Hepatocyte (in vitro differentiated cells): ENCODE results near the gene NLRP12.

ENCODE experiments used
- CTCF ChIP-seq: fragments of 200-600 bp; sonication (generic); IDR thresholded peaks from 2 replicates; pipeline ENCODE4 v1.5.1; 2016; ENCODE audit warnings: antibody characterized with exemption, mild to moderate bottlenecking; ENCODE audit not compliant: poor library complexity
- EZH2 ChIP-seq: fragments of 200-600 bp; sonication (generic); IDR thresholded peaks from 2 replicates; pipeline ENCODE4 v1.6.1; 2016; ENCODE audit warnings: antibody characterized with exemption, mild to moderate bottlenecking, borderline replicate concordance
- EZH2phosphoT487 ChIP-seq: fragments of 200-600 bp; sonication (generic); IDR thresholded peaks from one replicate; pipeline ENCODE4 v1.6.1; 2018; ENCODE audit warnings: antibody characterized with exemption, mild to moderate bottlenecking, low read depth, moderate library complexity; ENCODE audit not compliant: unreplicated experiment, severe bottlenecking

- TF ChIP-seq CTCF: no peak
- no peak for TF ChIP-seq EZH2
- no peak for TF ChIP-seq EZH2phosphoT487
Measured at GRCh38 chr19:53866865-53867224, 42.7 kb upstream of the NLRP12 start.
